Measurements from ENCODE around the gene DYNC2H1. TPM values are rescaled to one million over a fixed set of nuclear protein-coding genes. Genes with fewer than 3 reads are reported as not detected.

Gene DYNC2H1
- total RNA-seq, 4 donors from 2014 or later, result 24.0 to 46.0 (median 34.9) TPM

- TF ChIP-seq CTCF (IDR thresholded peaks at IDR 0.05; ENCODE audit: low read depth), result no peak
Observed at GRCh38 chr11:103091801-103092524, 17.3 kb upstream of the DYNC2H1 start, which contains the start of gene DCUN1D5. Gene DCUN1D5 (minus strand): TSS chr11:103092160. CDS start chr11:103091872, 288 bp downstream.

- TF ChIP-seq CTCF (IDR thresholded peaks at IDR 0.05; ENCODE audit: low read depth), result no peak
Observed at GRCh38 chr11:103097279-103097678, 11.9 kb upstream of the DYNC2H1 start.

- no peak for TF ChIP-seq CTCF (IDR thresholded peaks at IDR 0.05; ENCODE audit: low read depth)
Observed at GRCh38 chr11:103109818-103110388, 677 bp downstream of the DYNC2H1 start.

GRCh38 chr11:103110391-103110790 is 1.2 kb downstream of the DYNC2H1 start:
- no peak for TF ChIP-seq CTCF (IDR thresholded peaks at IDR 0.05; ENCODE audit: low read depth)

- no peak for TF ChIP-seq CTCF (IDR thresholded peaks at IDR 0.05; ENCODE audit: low read depth)
Observed at GRCh38 chr11:103111400-103111799, 2.2 kb downstream of the DYNC2H1 start.

GRCh38 chr11:103112364-103112763 is 3.1 kb downstream of the DYNC2H1 start:
- TF ChIP-seq CTCF (IDR thresholded peaks at IDR 0.05; ENCODE audit: low read depth), result no peak

- TF ChIP-seq CTCF (IDR thresholded peaks at IDR 0.05; ENCODE audit: low read depth), result no peak
Observed at GRCh38 chr11:103114836-103115235, 5.6 kb downstream of the DYNC2H1 start.

Data from subcutaneous adipose tissue (tissue), 4 donors.